GM21447 (cell line): ENCODE data around the gene NELL1.

Experiments
- ATAC-seq: cut with Tn5 transposase; IDR thresholded peaks from one replicate; pipeline ENCODE4 v1.9.1; 2021; ENCODE audit not compliant: unreplicated experiment

The NELL1 gene

GRCh38 chr11:21403069-21403468 is 733.7 kb downstream of the NELL1 start:
- ATAC-seq: no peak

GRCh38 chr11:21405422-21405821 is 736.0 kb downstream of the NELL1 start:
- no peak for ATAC-seq

GRCh38 chr11:21410513-21410912 is 741.1 kb downstream of the NELL1 start:
- ATAC-seq: no peak

- ATAC-seq: no peak
Measured at GRCh38 chr11:21411104-21411503, 741.7 kb downstream of the NELL1 start.

- no peak for ATAC-seq
Measured at GRCh38 chr11:21411597-21411996, 742.2 kb downstream of the NELL1 start.

GRCh38 chr11:21412652-21413383 is 743.4 kb downstream of the NELL1 start:
- no peak for ATAC-seq

- ATAC-seq: no peak
Measured at GRCh38 chr11:21414953-21415352, 745.6 kb downstream of the NELL1 start.

GRCh38 chr11:21415606-21416005 is 746.2 kb downstream of the NELL1 start:
- ATAC-seq: no peak

- ATAC-seq: no peak
Measured at GRCh38 chr11:21421711-21422329, 752.4 kb downstream of the NELL1 start.

GRCh38 chr11:21426931-21427330 is 757.5 kb downstream of the NELL1 start:
- no peak for ATAC-seq

- ATAC-seq: no peak
Measured at GRCh38 chr11:21427726-21428125, 758.3 kb downstream of the NELL1 start.

GRCh38 chr11:21428796-21429195 is 759.4 kb downstream of the NELL1 start:
- ATAC-seq: no peak

GRCh38 chr11:21429401-21429800 is 760.0 kb downstream of the NELL1 start:
- no peak for ATAC-seq

- no peak for ATAC-seq
Measured at GRCh38 chr11:21430537-21430936, 761.2 kb downstream of the NELL1 start.

- no peak for ATAC-seq
Measured at GRCh38 chr11:21446939-21447590, 777.7 kb downstream of the NELL1 start.

- no peak for ATAC-seq
Measured at GRCh38 chr11:21447871-21448270, 778.5 kb downstream of the NELL1 start.

- ATAC-seq: no peak
Measured at GRCh38 chr11:21456186-21456585, 786.8 kb downstream of the NELL1 start.

GRCh38 chr11:21460082-21460481 is 790.7 kb downstream of the NELL1 start:
- no peak for ATAC-seq

GRCh38 chr11:21461701-21462100 is 792.3 kb downstream of the NELL1 start:
- ATAC-seq: no peak

GRCh38 chr11:21464601-21465193 is 795.3 kb downstream of the NELL1 start:
- no peak for ATAC-seq

- no peak for ATAC-seq
Measured at GRCh38 chr11:21465203-21465602, 795.8 kb downstream of the NELL1 start.

- ATAC-seq: no peak
Measured at GRCh38 chr11:21465920-21466319, 796.5 kb downstream of the NELL1 start.
